ENCODE data around the gene PARD3B. TPM values are rescaled to one million over a fixed set of nuclear protein-coding genes. Genes with fewer than 3 reads are reported as not detected.

Gene PARD3B
- total RNA-seq, 1 experiment from 2014 or later: 6.4 TPM

DNA sequence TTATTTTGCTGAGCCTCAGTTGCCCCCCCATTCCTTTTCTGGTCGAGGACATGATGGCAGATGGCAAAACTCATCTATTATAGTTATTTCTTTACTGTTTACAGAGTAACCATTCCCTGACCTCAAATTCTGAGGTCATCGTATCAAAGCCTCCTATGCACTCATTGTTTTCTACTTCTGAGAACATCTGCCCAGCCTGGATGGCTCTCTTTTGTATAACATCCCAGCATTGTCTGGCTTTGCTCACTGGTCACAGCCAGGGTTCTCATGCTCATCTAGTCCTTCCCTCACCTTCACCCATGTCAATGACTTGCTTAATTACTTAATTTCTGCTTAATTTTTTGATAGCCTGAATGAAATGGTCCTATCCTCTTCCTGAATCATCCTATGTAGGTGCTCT is 472.1 kb downstream of the PARD3B start:
- Histone ChIP-seq H2AFZ (ENCODE audit: low read length) (no peak overlapping the region), H4K20me1 (ENCODE audit: control insufficient read depth, insufficient read depth, insufficient read length) (no peaks in the 10 kb centered on the region), H3K56ac (ENCODE audit: insufficient read length, low read depth, low read length) (no peak overlapping the region), H4K91ac (ENCODE audit: insufficient read length, low read depth, low read length) (no peak overlapping the region), H3K9me3 (ENCODE audit: control insufficient read depth, low read depth, low read length) (no peaks in the 10 kb centered on the region), H2BK12ac (ENCODE audit: insufficient read length, low read depth, low read length) (no peak overlapping the region), H3K27me3 (ENCODE audit: insufficient read depth, low read length) (no peaks in the 10 kb centered on the region), H3K14ac (ENCODE audit: insufficient read depth, low read length) (no peak overlapping the region), H2BK5ac (ENCODE audit: insufficient read length, low read length) (no peak overlapping the region), H2BK15ac (ENCODE audit: low read depth, low read length) (no peak overlapping the region), H3K23me2 (ENCODE audit: insufficient read length, low read depth, low read length, poor library complexity, severe bottlenecking) (no peaks in the 10 kb centered on the region), H3K9ac (ENCODE audit: extremely low read depth, insufficient read length, low read length) (no peak overlapping the region), H2AK5ac (ENCODE audit: insufficient read length, low read length) (no peak overlapping the region), H3K4me2 (ENCODE audit: insufficient read depth, insufficient read length, low read length) (no peak overlapping the region), H3K18ac (ENCODE audit: insufficient read length, low read depth, low read length) (no peak overlapping the region), H3K4ac (ENCODE audit: low read depth, low read length) (no peak overlapping the region), H3K27ac (ENCODE audit: insufficient read length, low read depth, low read length) (no peak overlapping the region), H3K79me1 (ENCODE audit: insufficient read depth, low read depth, low read length, poor library complexity, severe bottlenecking) (no peaks in the 10 kb centered on the region), H2BK120ac (ENCODE audit: low read depth, low read length, poor library complexity, severe bottlenecking) (no peak overlapping the region), H3K4me1 (ENCODE audit: insufficient read depth, low read length) (no peaks in the 10 kb centered on the region), H4K8ac (replicated peaks; ENCODE audit: insufficient read length, low read depth, low read length) (no peak overlapping the region), H2BK20ac (ENCODE audit: low read depth, low read length, poor library complexity, severe bottlenecking) (no peak overlapping the region), H3K23ac (ENCODE audit: insufficient read length, low read depth, low read length) (no peak overlapping the region), H3T11ph (ENCODE audit: low read length) (no peak overlapping the region), H4K5ac (ENCODE audit: insufficient read length, low read depth, low read length) (no peak overlapping the region), H3K79me2 (ENCODE audit: insufficient read depth, low read length) (no peaks in the 10 kb centered on the region)
- no peaks in the 10 kb centered on the region for H3K27me3 Mint-ChIP-seq (ENCODE audit: low read depth)
- peaks cover 6 to 9% of the 10 kb centered on the region in 2 experiments; a peak in 3 of 4 replicates for H3K4me1 Mint-ChIP-seq
- no peaks in the 10 kb centered on the region for H3K9me3 Mint-ChIP-seq
- TF ChIP-seq, protein P1, sequence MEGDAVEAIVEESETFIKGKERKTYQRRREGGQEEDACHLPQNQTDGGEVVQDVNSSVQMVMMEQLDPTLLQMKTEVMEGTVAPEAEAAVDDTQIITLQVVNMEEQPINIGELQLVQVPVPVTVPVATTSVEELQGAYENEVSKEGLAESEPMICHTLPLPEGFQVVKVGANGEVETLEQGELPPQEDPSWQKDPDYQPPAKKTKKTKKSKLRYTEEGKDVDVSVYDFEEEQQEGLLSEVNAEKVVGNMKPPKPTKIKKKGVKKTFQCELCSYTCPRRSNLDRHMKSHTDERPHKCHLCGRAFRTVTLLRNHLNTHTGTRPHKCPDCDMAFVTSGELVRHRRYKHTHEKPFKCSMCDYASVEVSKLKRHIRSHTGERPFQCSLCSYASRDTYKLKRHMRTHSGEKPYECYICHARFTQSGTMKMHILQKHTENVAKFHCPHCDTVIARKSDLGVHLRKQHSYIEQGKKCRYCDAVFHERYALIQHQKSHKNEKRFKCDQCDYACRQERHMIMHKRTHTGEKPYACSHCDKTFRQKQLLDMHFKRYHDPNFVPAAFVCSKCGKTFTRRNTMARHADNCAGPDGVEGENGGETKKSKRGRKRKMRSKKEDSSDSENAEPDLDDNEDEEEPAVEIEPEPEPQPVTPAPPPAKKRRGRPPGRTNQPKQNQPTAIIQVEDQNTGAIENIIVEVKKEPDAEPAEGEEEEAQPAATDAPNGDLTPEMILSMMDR (conservative IDR thresholded peaks at IDR 0.05): no peak
- DNase-seq: no peak
- no peak overlapping the region for H3K27ac Mint-ChIP-seq
- no CpG with 5 or more reads among the region's 2 CpGs for WGBS (ENCODE audit: extremely low coverage, insufficient read length, low lambda C conversion rate)
- H3K4me3 Mint-ChIP-seq: no peak overlapping the region
- H3K36me3 Mint-ChIP-seq (ENCODE audit: insufficient read depth in 1 of 3, low read depth in 3 of 3): no peaks in the 10 kb centered on the region

Measured in H9 (cell line).